B cell (primary cell): ENCODE results near the gene CD101. TPM values are rescaled to one million over a fixed set of nuclear protein-coding genes. Genes with fewer than 3 reads are reported as not detected.

Experiments used
- ATAC-seq: fragments of 200-7000 bp; cut with Tn5 transposase; one replicate; pipeline ENCODE4 v1.10.0; 2021; ENCODE audit warnings: low read depth, mild to moderate bottlenecking, moderate number of reproducible peaks, moderate library complexity
- CTCF ChIA-PET: fragments of 350-600 bp; sonication (Branson Sonifier 250); formaldehyde crosslinking; loops from one replicate; lab custom pipeline; 2021; ENCODE audit warnings: antibody characterized with exemption, inconsistent platforms; lab: Charles Lee
- POLR2A ChIA-PET: fragments of 350-600 bp; sonication (Branson Sonifier 250); formaldehyde crosslinking; loops from one replicate; lab custom pipeline; 2021; ENCODE audit warnings: antibody characterized with exemption; lab: Charles Lee
- DNase-seq: peaks from one replicate; pipeline ENCODE4 v3.0.0; 2013
- H2AFZ ChIP-seq: 2 replicates; pipeline ENCODE4 v1.6.1; 2012; ENCODE audit warnings: mild to moderate bottlenecking, low read depth, low read length; ENCODE audit not compliant: insufficient read depth, poor library complexity, severe bottlenecking
- H3K27ac ChIP-seq, 2 donors: 1 replicate in 1 of 2; 2 replicates in 1 of 2; pipeline ENCODE4 v1.5.1; 2012 to 2013; ENCODE audit warnings: low read length in 2 of 2, mild to moderate bottlenecking in 2 of 2, moderate library complexity in 1 of 2
- H3K27me3 ChIP-seq, 4 experiments: fragments of 200-600 bp in 1 of 4; sonication (generic) in 1 of 4; replicated peaks in 1 of 4; 1 replicate in 2 of 4; 2 replicates in 2 of 4; pipeline versions ENCODE4 v1.6.1 to v1.7.0; 2013 to 2016; ENCODE audit warnings: low read length in 3 of 4, mild to moderate bottlenecking in 2 of 4, mixed read lengths in 1 of 4, moderate library complexity in 1 of 4; ENCODE audit not compliant: insufficient read depth in 4 of 4, control insufficient read depth in 3 of 4; ENCODE audit errors: control extremely low read depth in 1 of 4
- H3K36me3 ChIP-seq, 2 experiments: replicated peaks in 1 of 2; 1 replicate in 1 of 2; 2 replicates in 1 of 2; pipeline versions ENCODE4 v1.6.1 to v1.7.1; 2013; ENCODE audit warnings: low read length in 1 of 2; ENCODE audit not compliant: insufficient read depth in 2 of 2, control insufficient read depth in 1 of 2; ENCODE audit errors: control extremely low read depth in 1 of 2, extremely low read depth in 1 of 2
- H3K4me1 ChIP-seq, 2 donors: fragments of 200-600 bp in 1 of 2; sonication (generic) in 1 of 2; 1 replicate in 1 of 2; 2 replicates in 1 of 2; pipeline versions ENCODE4 v1.5.1 to v1.6.1; 2013 to 2017; ENCODE audit warnings: low read length in 2 of 2; ENCODE audit not compliant: control insufficient read depth in 2 of 2, insufficient read depth in 2 of 2
- H3K4me2 ChIP-seq: replicated peaks from 2 replicates; pipeline ENCODE3; 2012; ENCODE audit warnings: mild to moderate bottlenecking, low read depth, low read length; ENCODE audit not compliant: poor library complexity, severe bottlenecking
- H3K4me3 ChIP-seq, 5 experiments: fragments of 200-600 bp in 1 of 5; sonication (generic) in 1 of 5; 1 replicate in 3 of 5; 2 replicates in 2 of 5; pipeline versions ENCODE4 v1.5.1 to v1.7.0; 2011 to 2016; ENCODE audit warnings: low read length in 4 of 5, mild to moderate bottlenecking in 4 of 5, low read depth in 2 of 5, control low read depth in 1 of 5, moderate library complexity in 1 of 5; ENCODE audit not compliant: insufficient read depth in 1 of 5; ENCODE audit errors: control extremely low read depth in 1 of 5, extremely low read depth in 1 of 5
- H3K79me2 ChIP-seq: fragments of 200-600 bp; sonication (generic); one replicate; pipeline ENCODE4 v1.6.0; 2016; ENCODE audit warnings: low read length; ENCODE audit not compliant: control insufficient read depth, insufficient read depth
- H3K9ac ChIP-seq: fragments of 200-600 bp; sonication (generic); 2 replicates; pipeline ENCODE4 v1.6.1; 2017; ENCODE audit warnings: mild to moderate bottlenecking, low read length, moderate library complexity
- H3K9me3 ChIP-seq, 3 donors: one replicate each; pipeline versions ENCODE4 v1.6.1 to v1.7.1; 2013; ENCODE audit warnings: low read length in 2 of 3; ENCODE audit not compliant: control insufficient read depth in 2 of 3, insufficient read depth in 1 of 3; ENCODE audit errors: control extremely low read depth in 1 of 3
- H4K20me1 ChIP-seq: 2 replicates; pipeline ENCODE4 v1.6.0; 2012; ENCODE audit warnings: mild to moderate bottlenecking, low read length; ENCODE audit not compliant: insufficient read depth, control insufficient read depth, poor library complexity, severe bottlenecking
- H3K27ac Mint-ChIP-seq: one replicate; pipeline ENCODE4 v1.8.0; 2021; ENCODE audit warnings: mixed read lengths
- H3K27me3 Mint-ChIP-seq: one replicate; pipeline ENCODE4 v1.8.0; 2021; ENCODE audit warnings: mixed read lengths
- H3K4me1 Mint-ChIP-seq: one replicate; pipeline ENCODE4 v1.8.0; 2021; ENCODE audit warnings: mixed read lengths
- H3K4me3 Mint-ChIP-seq: one replicate; pipeline ENCODE4 v1.8.0; 2021; ENCODE audit warnings: mixed read lengths
- H3K9me3 Mint-ChIP-seq: one replicate; pipeline ENCODE4 v1.8.0; 2022; ENCODE audit warnings: mixed read lengths; ENCODE audit not compliant: insufficient read depth
- CTCF ChIP-seq: fragments of 200-600 bp; IDR thresholded peaks from one replicate; pipeline ENCODE4 v1.8.0; 2022; ENCODE audit warnings: antibody characterized with exemption, mild to moderate bottlenecking
- EZH2 ChIP-seq: IDR thresholded peaks from 2 replicates; pipeline ENCODE4 v1.6.1; 2012; ENCODE audit warnings: borderline replicate concordance, low read depth, mild to moderate bottlenecking, moderate library complexity, low read length; ENCODE audit not compliant: insufficient read depth, poor library complexity, severe bottlenecking
- WGBS: methylation state at CpG from one replicate; pipeline ENCODE4 v1.1.5; 2013; ENCODE audit warnings: missing lambda C conversion rate; ENCODE audit not compliant: insufficient coverage; 5-methylcytosine and 5-hydroxymethylcytosine counted together
- intact Hi-C: fragments of 100-400 bp; cut with micrococcal nuclease; formaldehyde crosslinking; loops from one replicate; pipeline ENCODE4 v1.10.0; 2022
- polyA plus RNA-seq: library from polyadenylated mRNA; depleted of rRNA; stranded (reverse); fragments of >200 nt; gene quantifications from 2 replicates; pipeline ENCODE4 v1.2.3, GENCODE V29; 2012
- total RNA-seq, 2 donors: library from RNA; stranded (reverse); fragments of 120-200 nt in 1 of 2; gene quantifications; 1 replicate in 1 of 2; 2 replicates in 1 of 2; pipeline versions ENCODE4 v1.2.3 to v1.2.4, GENCODE V29; 2013 to 2022

Gene CD101
- total and polyA plus RNA-seq, 2 donors (not counting 1 experiment from before 2014, with no cell fraction given), result 0.19 TPM; not detected in 1

GRCh38 chr1:117058810-117059209 is 57.2 kb downstream of the CD101 start:
- Histone ChIP-seq H3K36me3 (peaks cover 0 to 5% of the 10 kb centered on the region in 2 experiments), H3K4me1 (peaks cover 14 to 17% of the 10 kb centered on the region in 2 donors), H3K79me2 (peaks cover 3% of the 10 kb centered on the region), H3K9ac (peak overlapping the region; percentile 83), H3K4me2 (peak overlapping the region; percentile 97), H3K27me3 (no peaks in the 10 kb centered on the region), H4K20me1 (no peaks in the 10 kb centered on the region), H2AFZ (peak overlapping the region; percentile 96), H3K27ac (peak overlapping the region; percentile 61 to 76), H3K9me3 (no peaks in the 10 kb centered on the region), H3K4me3 (peak overlapping the region; percentile 71 to 95 (median 79))
- TF ChIP-seq EZH2, result no peak
- TF ChIP-seq CTCF, result no peak
- H3K9me3 Mint-ChIP-seq, result no peaks in the 10 kb centered on the region
- ATAC-seq (no peak), DNase-seq (no peak)
- no CpG with 5 or more reads among the region's 4 CpGs for whole genome bisulfite sequencing
- H3K4me3 Mint-ChIP-seq, result peak overlapping the region; percentile 36
- H3K4me1 Mint-ChIP-seq, result peaks cover 24% of the 10 kb centered on the region
- CTCF ChIA-PET, result interaction anchor here (1.2 to 5.8 kb wide), 4 partner anchors 12 to 484 kb away, joined by 3 to 64 read pairs (median 32); no protein-coding TSS in a partner anchor
- POLR2A ChIA-PET, result no interaction called here
- intact Hi-C loops, result no loop called here
- no peaks in the 10 kb centered on the region for H3K27me3 Mint-ChIP-seq
- H3K27ac Mint-ChIP-seq, result peak overlapping the region; percentile 8

- TF ChIP-seq EZH2, result no peak
- TF ChIP-seq CTCF, result no peak
- no peaks in the 10 kb centered on the region for H3K27me3 ChIP-seq
- H3K9ac ChIP-seq, result peak overlapping the region; percentile 83
- H3K79me2 ChIP-seq, result peaks cover 3% of the 10 kb centered on the region
- ChIA-PET POLR2A (interaction anchor here (1.1 to 1.5 kb wide), 2 partner anchors 8 to 308 kb away, joined by 3 to 7 read pairs; partner anchors contain the start of gene MAN1A2), CTCF (interaction anchor here (1.2 to 5.8 kb wide), 8 partner anchors 10 to 920 kb away, joined by 3 to 64 read pairs (median 8); no protein-coding TSS in a partner anchor)
- H3K9me3 ChIP-seq, result no peaks in the 10 kb centered on the region
- ATAC-seq (peak; percentile 25), DNase-seq (peak; percentile 82)
- peak overlapping the region; percentile 61 to 76 for H3K27ac ChIP-seq
- H3K36me3 ChIP-seq, result peaks cover 0 to 6% of the 10 kb centered on the region in 2 experiments
- H2AFZ ChIP-seq, result peak overlapping the region; percentile 96
- Mint-ChIP-seq H3K27me3 (no peaks in the 10 kb centered on the region), H3K4me1 (peaks cover 25% of the 10 kb centered on the region), H3K4me3 (no peak overlapping the region), H3K27ac (no peak overlapping the region), H3K9me3 (no peaks in the 10 kb centered on the region)
- peaks cover 14 to 17% of the 10 kb centered on the region in 2 donors for H3K4me1 ChIP-seq
- intact Hi-C loops, result no loop called here
- peak overlapping the region; percentile 97 for H3K4me2 ChIP-seq
- WGBS, result 0% methylated on average over 13 of the region's 18 CpGs
- H3K4me3 ChIP-seq, result peak overlapping the region; percentile 71 to 95 (median 79)
- no peaks in the 10 kb centered on the region for H4K20me1 ChIP-seq
Measured at GRCh38 chr1:117059334-117059677, 57.7 kb downstream of the CD101 start.
